ENCODE measurements around the gene TTC28. TPM values are rescaled to one million over a fixed set of nuclear protein-coding genes. Genes with fewer than 3 reads are reported as not detected.

Gene TTC28
- total RNA-seq, 1 experiment from 2014 or later, result 0.12 TPM

- intact Hi-C loops (cut with micrococcal nuclease), result no loop called here
- H4K20me1 ChIP-seq (ENCODE audit: insufficient read depth), result no peaks in the 10 kb centered on the region
- no peak overlapping the region for H3K27ac ChIP-seq (ENCODE audit: low read depth, low read length)
- no peaks in the 10 kb centered on the region for H3K9me2 ChIP-seq (ENCODE audit: insufficient read depth)
- no peaks in the 10 kb centered on the region for H3K4me1 ChIP-seq (ENCODE audit: control insufficient read depth in 1 of 2, insufficient read depth in 2 of 2, low read length in 2 of 2)
- H3K36me3 ChIP-seq (ENCODE audit: control insufficient read depth in 1 of 2, insufficient read depth in 2 of 2, low read length in 2 of 2), result no peaks in the 10 kb centered on the region; a peak in 1 of 4 replicates
- no peak for DNase-seq (ENCODE audit: low read depth, low spot score)
- H3K9ac ChIP-seq (ENCODE audit: low read length), result no peak overlapping the region
- no peaks in the 10 kb centered on the region for H3K9me3 ChIP-seq (ENCODE audit: control insufficient read depth in 1 of 2, insufficient read depth in 1 of 2, low read depth in 1 of 2, low read length in 2 of 2)
- ATAC-seq, result no peak
- 0 out of 2 replicates have a peak, but pooled peaks cover 7% of the 10 kb centered on the region for H3K27me3 ChIP-seq (ENCODE audit: insufficient read depth, low read length)
- no peak overlapping the region for H3K4me3 ChIP-seq (replicated peaks in 1 of 2; ENCODE audit: low read depth in 1 of 2, low read length in 2 of 2)
- no peak overlapping the region for H2AFZ ChIP-seq (ENCODE audit: low read depth, low read length, poor library complexity, severe bottlenecking)
- no peaks in the 10 kb centered on the region for H3K79me2 ChIP-seq (ENCODE audit: insufficient read depth, low read length)
- TF ChIP-seq SIN3A (IDR thresholded peaks at IDR 0.05; ENCODE audit: low read depth), result no peak
- no TSS peak for BruUV-seq (replicated peaks)
- RAD21 ChIA-PET (ENCODE audit: low non-redundant PET in 1 of 2, low total read pairs in 2 of 2, uncharacterized antibody in 2 of 2, unreplicated experiment in 2 of 2), result no interaction called here
- CTCF ChIA-PET, result no interaction called here
- H3K4me2 ChIP-seq (ENCODE audit: low read length), result no peak overlapping the region
- POLR2A ChIA-PET, result no interaction called here
Observed at GRCh38 chr22:28366856-28367255, 312.8 kb downstream of the TTC28 start.

DNA sequence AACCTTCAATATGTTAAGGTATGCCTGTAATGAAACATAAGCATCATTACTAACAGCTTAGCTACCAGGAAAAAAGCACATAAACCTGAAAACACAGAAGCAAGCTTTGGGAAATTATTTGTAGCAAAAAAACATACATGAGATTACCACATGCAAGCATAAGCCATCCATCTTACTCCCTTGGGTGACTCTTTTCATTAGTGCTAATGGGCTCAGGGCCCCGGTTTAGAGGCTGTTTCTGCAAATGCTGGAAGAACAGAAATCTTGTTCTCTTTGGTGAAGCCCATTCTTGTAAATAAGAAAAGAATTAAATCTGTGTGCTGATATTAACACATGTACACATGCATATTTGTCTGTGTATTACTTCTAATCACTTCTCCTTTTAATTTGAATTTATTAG is 314.3 kb downstream of the TTC28 start:
- no peak for ATAC-seq
- RAD21 ChIA-PET (ENCODE audit: low non-redundant PET in 1 of 2, low total read pairs in 2 of 2, uncharacterized antibody in 2 of 2, unreplicated experiment in 2 of 2), result no interaction called here

More for the DNA sequence above, 314.3 kb downstream of the TTC28 start:
- ChIA-PET CTCF (no interaction called here), POLR2A (no interaction called here)
- H3K9me3 ChIP-seq (ENCODE audit: control insufficient read depth in 1 of 2, insufficient read depth in 1 of 2, low read depth in 1 of 2, low read length in 2 of 2), result no peaks in the 10 kb centered on the region
- TF ChIP-seq ZFX (IDR thresholded peaks at IDR 0.05), result no peak
- no peak for TF ChIP-seq YY1 (IDR thresholded peaks at IDR 0.05; ENCODE audit: extremely low read depth, insufficient replicate concordance, low read depth, low read length)
- TF ChIP-seq, protein P1, sequence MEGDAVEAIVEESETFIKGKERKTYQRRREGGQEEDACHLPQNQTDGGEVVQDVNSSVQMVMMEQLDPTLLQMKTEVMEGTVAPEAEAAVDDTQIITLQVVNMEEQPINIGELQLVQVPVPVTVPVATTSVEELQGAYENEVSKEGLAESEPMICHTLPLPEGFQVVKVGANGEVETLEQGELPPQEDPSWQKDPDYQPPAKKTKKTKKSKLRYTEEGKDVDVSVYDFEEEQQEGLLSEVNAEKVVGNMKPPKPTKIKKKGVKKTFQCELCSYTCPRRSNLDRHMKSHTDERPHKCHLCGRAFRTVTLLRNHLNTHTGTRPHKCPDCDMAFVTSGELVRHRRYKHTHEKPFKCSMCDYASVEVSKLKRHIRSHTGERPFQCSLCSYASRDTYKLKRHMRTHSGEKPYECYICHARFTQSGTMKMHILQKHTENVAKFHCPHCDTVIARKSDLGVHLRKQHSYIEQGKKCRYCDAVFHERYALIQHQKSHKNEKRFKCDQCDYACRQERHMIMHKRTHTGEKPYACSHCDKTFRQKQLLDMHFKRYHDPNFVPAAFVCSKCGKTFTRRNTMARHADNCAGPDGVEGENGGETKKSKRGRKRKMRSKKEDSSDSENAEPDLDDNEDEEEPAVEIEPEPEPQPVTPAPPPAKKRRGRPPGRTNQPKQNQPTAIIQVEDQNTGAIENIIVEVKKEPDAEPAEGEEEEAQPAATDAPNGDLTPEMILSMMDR (IDR thresholded peaks at IDR 0.05 in 2 of 3, conservative IDR thresholded peaks at IDR 0.05 in 1 of 3; ENCODE audit: borderline replicate concordance in 1 of 3, insufficient read depth in 1 of 3, low read depth in 2 of 3, low read length in 2 of 3), result no peak
- no peak for TF ChIP-seq SP1 (IDR thresholded peaks at IDR 0.05; ENCODE audit: low read depth)
- TF ChIP-seq RAD21 (IDR thresholded peaks at IDR 0.05; ENCODE audit: low read depth), result no peak
- TF ChIP-seq FOSL1 (IDR thresholded peaks at IDR 0.05; ENCODE audit: low read depth), result no peak
- no peak for TF ChIP-seq POLR2AphosphoS5 (IDR thresholded peaks at IDR 0.05; ENCODE audit: low read depth, low read length)
- TF ChIP-seq ATF3 (IDR thresholded peaks at IDR 0.05), result no peak
- no peak for TF ChIP-seq CBX3 (IDR thresholded peaks at IDR 0.05; ENCODE audit: low read depth)
- TF ChIP-seq ZNF274 (IDR thresholded peaks at IDR 0.05; ENCODE audit: low read depth, low read length), result no peak
- TF ChIP-seq POLR2A (IDR thresholded peaks at IDR 0.05; ENCODE audit: borderline replicate concordance, extremely low read depth, insufficient read depth, insufficient read length), result no peak
- TF ChIP-seq, protein P2, sequence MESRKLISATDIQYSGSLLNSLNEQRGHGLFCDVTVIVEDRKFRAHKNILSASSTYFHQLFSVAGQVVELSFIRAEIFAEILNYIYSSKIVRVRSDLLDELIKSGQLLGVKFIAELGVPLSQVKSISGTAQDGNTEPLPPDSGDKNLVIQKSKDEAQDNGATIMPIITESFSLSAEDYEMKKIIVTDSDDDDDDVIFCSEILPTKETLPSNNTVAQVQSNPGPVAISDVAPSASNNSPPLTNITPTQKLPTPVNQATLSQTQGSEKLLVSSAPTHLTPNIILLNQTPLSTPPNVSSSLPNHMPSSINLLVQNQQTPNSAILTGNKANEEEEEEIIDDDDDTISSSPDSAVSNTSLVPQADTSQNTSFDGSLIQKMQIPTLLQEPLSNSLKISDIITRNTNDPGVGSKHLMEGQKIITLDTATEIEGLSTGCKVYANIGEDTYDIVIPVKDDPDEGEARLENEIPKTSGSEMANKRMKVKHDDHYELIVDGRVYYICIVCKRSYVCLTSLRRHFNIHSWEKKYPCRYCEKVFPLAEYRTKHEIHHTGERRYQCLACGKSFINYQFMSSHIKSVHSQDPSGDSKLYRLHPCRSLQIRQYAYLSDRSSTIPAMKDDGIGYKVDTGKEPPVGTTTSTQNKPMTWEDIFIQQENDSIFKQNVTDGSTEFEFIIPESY (IDR thresholded peaks at IDR 0.05; ENCODE audit: extremely low read depth, insufficient replicate concordance, low read length), result no peak
- TF ChIP-seq EZH2 (IDR thresholded peaks at IDR 0.05), result no peak
- TF ChIP-seq SIN3A (IDR thresholded peaks at IDR 0.05; ENCODE audit: low read depth), result no peak
- no peak overlapping the region for H3K4me2 ChIP-seq (ENCODE audit: low read length)
- H2AFZ ChIP-seq (ENCODE audit: low read depth, low read length, poor library complexity, severe bottlenecking), result no peak overlapping the region
- intact Hi-C loops (cut with micrococcal nuclease), result no loop called here
- no peaks in the 10 kb centered on the region for H3K4me1 ChIP-seq (ENCODE audit: control insufficient read depth in 1 of 2, insufficient read depth in 2 of 2, low read length in 2 of 2)
- DNase-seq (ENCODE audit: low read depth, low spot score), result no peak
- H4K20me1 ChIP-seq (ENCODE audit: insufficient read depth), result no peaks in the 10 kb centered on the region
- no peaks in the 10 kb centered on the region; a peak in 1 of 4 replicates for H3K36me3 ChIP-seq (ENCODE audit: control insufficient read depth in 1 of 2, insufficient read depth in 2 of 2, low read length in 2 of 2)
- H3K27ac ChIP-seq (ENCODE audit: low read depth, low read length), result no peak overlapping the region
- 0 out of 2 replicates have a peak, but pooled peaks cover 3% of the 10 kb centered on the region for H3K27me3 ChIP-seq (ENCODE audit: insufficient read depth, low read length)
- no peaks in the 10 kb centered on the region for H3K79me2 ChIP-seq (ENCODE audit: insufficient read depth, low read length)
- no peak overlapping the region for H3K4me3 ChIP-seq (replicated peaks in 1 of 2; ENCODE audit: low read depth in 1 of 2, low read length in 2 of 2)
- no peak overlapping the region for H3K9ac ChIP-seq (ENCODE audit: low read length)
- no peaks in the 10 kb centered on the region for H3K9me2 ChIP-seq (ENCODE audit: insufficient read depth)
- no TSS peak for BruUV-seq (replicated peaks)
